Fibroblast of upper back skin (primary cell): ENCODE measurements around the gene ANTXRL.
"Not testable (repeated sequence)": the region's sequence is repeated elsewhere in the genome, so short reads cannot be mapped to it uniquely, and the experiment has no call there.

Experiments used
- DNase-seq: peaks from one replicate; pipeline ENCODE4 v3.0.0-alpha.2; 2013

Gene ANTXRL

GRCh38 chr10:46255210-46255609, 31.6 kb upstream of the ANTXRL start:
- not testable (repeated sequence) for DNase-seq

- DNase-seq, result peak; percentile 5
These were observed 30.7 kb upstream of the ANTXRL start for GRCh38 chr10:46255801-46256747.

GRCh38 chr10:46257099-46257498, 29.7 kb upstream of the ANTXRL start:
- DNase-seq, result no peak

GRCh38 chr10:46262906-46263560, 23.8 kb upstream of the ANTXRL start:
- not testable (repeated sequence) for DNase-seq

- no peak for DNase-seq
These were observed 22.9 kb upstream of the ANTXRL start for GRCh38 chr10:46263831-46264268.

- DNase-seq, result no peak
These were observed 22.5 kb upstream of the ANTXRL start for GRCh38 chr10:46264336-46264735.

GRCh38 chr10:46264737-46265368, 21.9 kb upstream of the ANTXRL start:
- no peak for DNase-seq

GRCh38 chr10:46265566-46266305, 21.1 kb upstream of the ANTXRL start:
- DNase-seq, result not testable (repeated sequence)

GRCh38 chr10:46266306-46266985, 20.4 kb upstream of the ANTXRL start:
- DNase-seq, result no peak

GRCh38 chr10:46267132-46267985, 19.4 kb upstream of the ANTXRL start:
- DNase-seq, result no peak

- DNase-seq, result no peak
These were observed 18.5 kb upstream of the ANTXRL start for GRCh38 chr10:46268076-46268881.

GRCh38 chr10:46269554-46270053, 17.2 kb upstream of the ANTXRL start:
- not testable (repeated sequence) for DNase-seq

GRCh38 chr10:46270086-46270811, 16.5 kb upstream of the ANTXRL start:
- DNase-seq, result no peak

GRCh38 chr10:46270963-46271530, 15.8 kb upstream of the ANTXRL start:
- DNase-seq, result not testable (repeated sequence)

GRCh38 chr10:46271795-46272499, 14.8 kb upstream of the ANTXRL start:
- not testable (repeated sequence) for DNase-seq

GRCh38 chr10:46272863-46273415, 13.9 kb upstream of the ANTXRL start:
- DNase-seq, result no peak

GRCh38 chr10:46273506-46274477, 13.0 kb upstream of the ANTXRL start:
- DNase-seq, result no peak
